Measurements from ENCODE around the gene FAU. TPM values are rescaled to one million over a fixed set of nuclear protein-coding genes. Genes with fewer than 3 reads are reported as not detected.
A peak's percentile ranks its signal among the peaks of the same experiment; 100 is the strongest.
"Not testable (repeated sequence)": the region's sequence is repeated elsewhere in the genome, so short reads cannot be mapped to it uniquely, and the experiment has no call there.

Gene FAU
- polyA plus RNA-seq, 1 of the 3 experiments (the other 2 are of a cell fraction) = 1,210 TPM

DNA sequence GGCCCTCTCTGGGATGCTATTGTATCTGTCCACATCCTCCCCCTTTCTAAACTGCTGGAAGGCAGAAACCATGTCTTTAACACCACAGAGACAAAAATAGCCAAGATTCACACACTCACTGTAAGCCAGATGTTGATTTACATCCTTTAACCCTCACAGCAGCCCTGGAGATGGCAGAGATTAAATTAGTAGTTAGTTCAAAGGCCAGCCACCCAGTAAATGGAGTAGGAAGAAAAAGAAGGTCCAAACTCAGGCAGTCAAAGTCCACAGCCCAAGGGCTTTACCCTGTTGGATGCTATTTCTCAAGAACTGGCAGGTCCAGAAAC is 2.3 kb downstream of the FAU start:
- Histone ChIP-seq H3K9me3 (no peaks in the 10 kb centered on the region), H3K9ac (no peak overlapping the region), H3K27me3 (ENCODE audit: insufficient read depth) (no peaks in the 10 kb centered on the region), H3F3A (replicated peaks; ENCODE audit: insufficient read depth) (peaks cover 29% of the 10 kb centered on the region), H3K4me1 (ENCODE audit: control insufficient read depth in 1 of 2, insufficient read depth in 2 of 2, low read depth in 1 of 2, low read length in 1 of 2) (peaks cover 18 to 33% of the 10 kb centered on the region in 2 experiments; a peak in 3 of 4 replicates), H3K9me2 (no peaks in the 10 kb centered on the region), H3K36me3 (replicated peaks in 1 of 2; ENCODE audit: control insufficient read depth in 1 of 2, insufficient read depth in 2 of 2, low read length in 1 of 2) (peaks cover 36 to 42% of the 10 kb centered on the region in 2 experiments), H3K4me3 (ENCODE audit: low read depth in 2 of 2, low read length in 1 of 2) (no peak overlapping the region), H4K20me1 (ENCODE audit: insufficient read depth) (no peaks in the 10 kb centered on the region), H3K4me2 (no peak overlapping the region), H3K79me2 (ENCODE audit: insufficient read depth) (peaks cover 65% of the 10 kb centered on the region), H2AFZ (ENCODE audit: low read depth) (no peak overlapping the region), H3K27ac (ENCODE audit: low read depth in 2 of 2, low read length in 1 of 2) (no peak overlapping the region)
- POLR2A ChIA-PET = no interaction called here
- no peak for DNase-seq
- CTCF ChIA-PET = interaction anchor here (1.4 to 3.3 kb wide), 2 partner anchors 8 to 62 kb away, joined by 3 to 47 read pairs; partner anchors contain the start of gene TM7SF2
- TF ChIP-seq CHD2 (IDR thresholded peaks at IDR 0.05; ENCODE audit: low read length, partially characterized antibody) (no peak), EP300 (IDR thresholded peaks at IDR 0.05; ENCODE audit: borderline replicate concordance in 1 of 2, low read depth in 1 of 2, low read length in 1 of 2) (no peak), SIN3A (IDR thresholded peaks at IDR 0.05; ENCODE audit: borderline replicate concordance, low read depth, low read length) (no peak), FOXJ3 (CRISPR knock-in tag; IDR thresholded peaks at IDR 0.05) (no peak), TAF1 (IDR thresholded peaks at IDR 0.05; ENCODE audit: borderline replicate concordance, low read depth, low read length) (no peak)
- TF ChIP-seq, protein P1, sequence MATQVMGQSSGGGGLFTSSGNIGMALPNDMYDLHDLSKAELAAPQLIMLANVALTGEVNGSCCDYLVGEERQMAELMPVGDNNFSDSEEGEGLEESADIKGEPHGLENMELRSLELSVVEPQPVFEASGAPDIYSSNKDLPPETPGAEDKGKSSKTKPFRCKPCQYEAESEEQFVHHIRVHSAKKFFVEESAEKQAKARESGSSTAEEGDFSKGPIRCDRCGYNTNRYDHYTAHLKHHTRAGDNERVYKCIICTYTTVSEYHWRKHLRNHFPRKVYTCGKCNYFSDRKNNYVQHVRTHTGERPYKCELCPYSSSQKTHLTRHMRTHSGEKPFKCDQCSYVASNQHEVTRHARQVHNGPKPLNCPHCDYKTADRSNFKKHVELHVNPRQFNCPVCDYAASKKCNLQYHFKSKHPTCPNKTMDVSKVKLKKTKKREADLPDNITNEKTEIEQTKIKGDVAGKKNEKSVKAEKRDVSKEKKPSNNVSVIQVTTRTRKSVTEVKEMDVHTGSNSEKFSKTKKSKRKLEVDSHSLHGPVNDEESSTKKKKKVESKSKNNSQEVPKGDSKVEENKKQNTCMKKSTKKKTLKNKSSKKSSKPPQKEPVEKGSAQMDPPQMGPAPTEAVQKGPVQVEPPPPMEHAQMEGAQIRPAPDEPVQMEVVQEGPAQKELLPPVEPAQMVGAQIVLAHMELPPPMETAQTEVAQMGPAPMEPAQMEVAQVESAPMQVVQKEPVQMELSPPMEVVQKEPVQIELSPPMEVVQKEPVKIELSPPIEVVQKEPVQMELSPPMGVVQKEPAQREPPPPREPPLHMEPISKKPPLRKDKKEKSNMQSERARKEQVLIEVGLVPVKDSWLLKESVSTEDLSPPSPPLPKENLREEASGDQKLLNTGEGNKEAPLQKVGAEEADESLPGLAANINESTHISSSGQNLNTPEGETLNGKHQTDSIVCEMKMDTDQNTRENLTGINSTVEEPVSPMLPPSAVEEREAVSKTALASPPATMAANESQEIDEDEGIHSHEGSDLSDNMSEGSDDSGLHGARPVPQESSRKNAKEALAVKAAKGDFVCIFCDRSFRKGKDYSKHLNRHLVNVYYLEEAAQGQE (IDR thresholded peaks at IDR 0.05; ENCODE audit: low read depth, low read length) = no peak
- TF ChIP-seq, protein P2, sequence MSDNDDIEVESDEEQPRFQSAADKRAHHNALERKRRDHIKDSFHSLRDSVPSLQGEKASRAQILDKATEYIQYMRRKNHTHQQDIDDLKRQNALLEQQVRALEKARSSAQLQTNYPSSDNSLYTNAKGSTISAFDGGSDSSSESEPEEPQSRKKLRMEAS (IDR thresholded peaks at IDR 0.05; ENCODE audit: low read depth) = no peak

DNA sequence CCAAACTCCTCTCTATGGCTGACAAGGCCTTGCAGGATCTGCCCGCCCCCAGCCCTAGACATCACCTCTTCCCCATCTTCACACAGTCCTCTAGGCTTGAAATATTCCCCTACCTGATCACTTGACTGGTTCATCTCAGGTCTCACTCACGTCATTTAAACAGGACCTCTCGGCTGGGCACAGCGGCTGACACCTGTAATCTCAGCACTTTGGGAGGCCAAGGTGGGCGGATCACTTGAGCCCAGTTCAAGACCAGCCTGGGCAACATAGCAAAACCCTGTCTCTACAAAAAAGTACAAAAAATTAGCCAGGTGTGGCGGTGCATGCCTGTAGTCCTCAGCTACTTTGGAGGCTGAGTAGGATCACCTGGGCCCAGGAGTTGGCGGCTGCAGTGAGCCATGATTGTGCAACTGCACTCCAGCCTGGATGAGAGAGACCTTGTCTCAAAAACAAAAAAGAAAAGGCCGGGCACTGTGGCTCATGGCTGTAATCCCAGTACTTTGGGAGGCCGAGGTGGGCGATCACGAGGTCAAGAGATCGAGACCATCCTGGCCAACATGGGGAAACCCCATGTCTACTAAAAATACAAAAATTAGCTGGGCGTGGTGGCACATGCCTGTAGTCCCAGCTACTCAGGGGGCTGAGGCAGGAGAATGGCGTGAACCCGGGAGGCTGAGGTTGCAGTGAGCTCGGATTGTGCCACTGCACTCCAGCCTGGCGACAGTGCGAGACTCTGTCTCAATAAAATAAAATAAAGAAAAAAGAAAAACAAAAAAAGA is 2.9 kb downstream of the FAU start:
- Histone ChIP-seq H3K36me3 (replicated peaks in 1 of 2; ENCODE audit: control insufficient read depth in 1 of 2, insufficient read depth in 2 of 2, low read length in 1 of 2) (peaks cover 34 to 38% of the 10 kb centered on the region in 2 experiments), H3K27ac (ENCODE audit: low read depth in 2 of 2, low read length in 1 of 2) (peak overlapping the region in 1 of 2 experiments; percentile 15; a peak in 1 of 4 replicates), H3F3A (replicated peaks; ENCODE audit: insufficient read depth) (peaks cover 29% of the 10 kb centered on the region), H3K79me2 (ENCODE audit: insufficient read depth) (peaks cover 59% of the 10 kb centered on the region), H3K4me1 (ENCODE audit: control insufficient read depth in 1 of 2, insufficient read depth in 2 of 2, low read depth in 1 of 2, low read length in 1 of 2) (peaks cover 18 to 38% of the 10 kb centered on the region in 2 experiments; a peak in 3 of 4 replicates)
- CTCF ChIA-PET = interaction anchor here (0.6 to 3.3 kb wide), 13 partner anchors 7 to 285 kb away, joined by 3 to 47 read pairs (median 4); partner anchors contain the start of genes ARL2, CAPN1, SYVN1 and TM7SF2
- not testable (repeated sequence) for H3K27me3 ChIP-seq (ENCODE audit: insufficient read depth); H3K9me3 ChIP-seq; H3K4me2 ChIP-seq; H3K9ac ChIP-seq; H3K9me2 ChIP-seq; H2AFZ ChIP-seq (ENCODE audit: low read depth); H4K20me1 ChIP-seq (ENCODE audit: insufficient read depth); H3K4me3 ChIP-seq (ENCODE audit: low read depth in 2 of 2, low read length in 1 of 2); DNase-seq
- WGBS (ENCODE audit: low lambda C conversion rate) = 96% methylated on average over 18 of the region's 18 CpGs
- POLR2A ChIA-PET = interaction anchor here (3.4 kb wide), 1 partner anchor 16 kb away, joined by 25 read pairs; the partner anchor contains the start of gene SYVN1

Data from SK-N-SH (cell line).